MV-4-11 (cell line): ENCODE data around the gene FNDC3B.

Source experiments
- DNase-seq: peaks from one replicate; lab custom pipeline; 2025; lab: John Stamatoyannopoulos, UW

Gene FNDC3B

DNA sequence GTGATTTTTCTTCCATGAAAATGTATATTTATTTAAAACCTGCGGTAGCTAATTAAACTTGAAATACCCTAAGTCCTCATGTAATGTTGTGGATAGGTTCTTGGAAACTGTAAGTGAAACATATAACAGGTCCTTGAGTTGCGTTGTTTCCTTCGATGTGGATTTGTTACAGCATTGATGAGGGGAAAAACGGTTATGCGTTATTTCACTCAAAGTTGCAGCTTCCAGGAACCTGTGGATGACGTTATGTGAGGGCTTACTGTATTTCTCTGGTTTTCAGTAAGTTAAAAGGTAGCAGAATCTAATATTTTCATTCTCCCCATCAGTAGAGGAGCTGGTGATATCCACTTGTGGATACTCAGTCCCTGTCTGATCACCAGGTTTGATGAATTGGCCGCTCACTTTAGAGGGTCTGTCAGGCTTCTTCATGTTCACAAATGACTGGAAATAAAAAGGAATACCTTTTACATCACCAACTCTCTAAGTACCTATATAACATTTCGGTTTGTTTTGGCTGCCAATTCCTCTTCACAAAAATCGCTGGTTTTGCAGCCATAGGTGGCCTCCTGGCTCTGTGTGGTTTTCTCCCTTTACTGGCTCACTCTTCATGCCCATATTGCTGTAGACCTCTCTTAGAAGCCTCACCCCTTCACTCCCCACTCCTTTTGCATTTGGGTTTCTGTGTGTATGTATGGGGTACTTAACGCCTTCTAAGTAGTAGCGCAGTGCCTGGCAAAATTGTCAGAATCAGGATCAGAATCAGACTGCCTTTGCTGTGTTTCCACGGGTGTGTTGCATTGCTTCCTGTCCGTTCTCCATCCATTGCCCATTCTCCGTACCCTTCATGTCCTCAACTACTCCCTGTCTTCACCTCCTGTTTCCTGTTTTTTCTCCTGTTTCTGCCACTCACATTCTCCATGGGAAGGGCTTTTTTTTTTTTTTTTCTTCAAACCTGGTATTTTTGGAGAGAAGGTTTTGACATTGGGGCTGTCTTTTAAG is 112.6 kb downstream of the FNDC3B start:
- no peak for DNase-seq

DNA sequence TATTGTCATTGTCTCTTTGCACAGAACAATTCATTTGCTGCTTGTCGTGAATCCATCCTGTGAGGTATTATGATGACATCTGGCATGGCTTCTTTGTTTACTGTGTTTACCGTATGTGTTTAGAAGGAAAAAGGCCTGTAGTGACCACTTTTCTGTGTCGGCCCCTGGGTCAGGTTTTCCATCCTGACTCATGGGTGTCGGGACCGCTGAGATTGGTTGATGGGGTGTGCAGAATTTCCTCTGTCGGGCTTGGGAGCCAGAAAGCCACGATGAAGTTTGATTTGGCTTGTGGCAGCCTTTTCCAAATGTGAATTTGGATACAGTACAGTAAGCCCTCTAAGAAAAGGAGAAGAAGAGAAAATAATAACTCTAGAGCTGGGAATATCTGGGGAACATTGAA is 113.5 kb downstream of the FNDC3B start:
- no peak for DNase-seq

DNA sequence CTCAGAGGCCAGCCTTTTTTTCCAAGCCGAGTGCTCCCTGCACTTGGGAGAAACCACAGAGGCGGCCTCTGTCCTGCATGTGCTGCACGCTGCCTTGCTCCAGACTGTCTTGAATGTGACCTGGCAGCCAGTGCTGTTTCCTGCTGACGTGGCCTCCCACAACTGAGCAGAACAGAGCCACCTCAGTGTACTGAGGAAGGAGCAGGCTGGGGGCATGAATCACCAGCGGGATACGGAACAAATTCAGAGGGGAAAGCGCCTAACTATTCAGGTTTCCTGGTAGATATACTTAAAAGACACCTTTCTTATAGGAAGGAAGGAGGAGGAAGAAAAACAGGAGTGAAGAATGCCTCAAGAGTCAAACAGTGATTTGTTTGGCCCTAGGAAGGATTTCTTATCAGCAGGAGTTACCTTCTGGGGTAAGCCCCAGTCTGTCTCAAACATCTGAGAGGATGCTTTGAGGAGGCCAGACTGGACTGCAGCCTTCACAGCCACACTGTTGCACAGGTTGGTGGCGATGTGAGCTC is 114.0 kb downstream of the FNDC3B start:
- DNase-seq: peak; percentile 61

DNA sequence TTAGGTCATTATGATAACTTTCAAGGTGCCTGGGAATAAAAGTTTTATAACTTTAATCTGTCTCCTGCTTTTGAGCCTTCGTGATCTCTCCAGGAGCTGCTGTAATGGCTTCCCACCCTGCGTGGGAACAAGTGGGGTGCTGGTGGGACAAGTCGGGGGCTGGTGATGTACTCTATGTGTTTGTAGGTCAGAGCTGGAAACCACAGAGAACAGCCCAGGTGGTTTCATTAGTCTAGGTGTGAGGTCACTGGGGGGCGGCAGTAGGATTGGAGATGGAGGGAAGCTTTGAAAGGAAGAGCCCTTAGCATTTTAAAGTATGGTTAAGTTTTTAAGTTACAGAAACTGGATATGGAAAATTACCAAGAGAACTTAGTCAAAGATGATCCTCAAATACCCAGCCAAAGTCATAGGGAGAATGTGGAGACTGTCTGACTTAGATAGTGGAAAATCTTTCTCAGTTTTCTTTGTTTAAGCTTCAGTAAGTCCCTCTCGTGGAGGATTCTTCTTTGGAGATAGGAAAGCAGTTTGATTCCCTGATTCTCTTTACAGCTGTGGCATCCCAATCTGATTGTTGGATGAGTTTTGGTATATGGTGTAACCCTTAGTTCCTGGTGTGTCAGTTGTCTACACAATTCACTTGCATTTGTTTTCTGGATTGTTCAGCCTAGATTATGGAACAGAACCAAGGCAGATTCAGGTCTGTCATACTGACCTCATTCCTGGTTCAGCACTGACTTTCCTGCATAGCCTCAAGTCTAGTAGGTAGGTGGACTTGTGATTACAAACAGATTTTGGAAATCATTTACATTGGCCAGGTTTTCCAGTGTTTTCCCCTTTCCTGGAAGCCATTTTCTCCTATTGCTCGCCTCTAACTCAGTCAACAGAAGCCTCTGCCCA is 115.6 kb downstream of the FNDC3B start:
- DNase-seq: no peak

DNA sequence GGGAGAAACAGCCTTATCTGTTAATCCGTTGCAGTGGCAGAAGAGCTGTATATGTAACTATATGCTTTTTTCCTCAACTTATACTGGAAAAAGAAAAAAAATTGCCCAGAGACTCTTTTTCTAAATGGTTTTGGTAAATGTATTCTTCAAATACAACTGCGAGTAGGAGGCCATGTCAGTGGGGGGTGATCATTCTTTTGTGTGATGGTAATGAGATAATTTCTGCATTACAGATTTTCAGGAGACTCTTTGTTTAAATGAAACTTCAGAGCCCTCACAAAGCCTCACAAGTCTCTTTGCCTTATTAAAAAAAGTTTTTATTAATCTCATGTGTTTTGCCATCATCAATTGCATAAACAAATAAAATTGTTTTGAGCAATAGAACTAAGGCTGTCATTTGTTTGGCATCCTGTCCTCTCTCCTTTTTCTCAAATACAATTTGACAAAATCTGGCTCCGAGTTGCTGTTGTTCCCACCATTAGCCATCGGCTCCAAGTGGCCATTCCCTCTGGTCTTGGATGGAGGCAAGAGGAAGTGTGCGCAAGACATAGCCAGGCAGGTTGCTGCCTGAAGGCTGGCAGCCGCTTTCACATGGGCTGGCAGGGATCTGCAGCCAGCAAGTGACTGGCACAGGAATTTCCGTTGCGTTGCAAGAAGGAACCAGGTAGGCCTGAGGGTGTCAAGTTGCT is 116.7 kb downstream of the FNDC3B start:
- no peak for DNase-seq

DNA sequence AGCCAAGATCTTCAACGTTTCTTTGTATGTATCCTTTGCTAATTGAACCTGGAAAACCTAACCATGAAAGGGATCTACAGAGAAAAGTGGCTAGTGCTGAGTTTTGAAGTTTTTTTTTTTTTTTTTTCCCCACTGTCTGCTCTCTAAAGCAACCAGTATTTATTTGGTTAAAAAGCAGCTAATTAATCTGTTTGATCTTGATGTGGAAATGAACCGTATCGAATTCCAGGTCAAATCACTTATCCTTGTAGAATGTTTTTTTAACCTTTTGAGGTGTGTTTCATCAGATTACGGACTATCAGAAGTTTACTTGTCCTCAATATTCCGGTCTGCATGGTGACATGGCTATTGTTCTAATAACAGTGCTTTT is 117.2 kb downstream of the FNDC3B start:
- no peak for DNase-seq

DNA sequence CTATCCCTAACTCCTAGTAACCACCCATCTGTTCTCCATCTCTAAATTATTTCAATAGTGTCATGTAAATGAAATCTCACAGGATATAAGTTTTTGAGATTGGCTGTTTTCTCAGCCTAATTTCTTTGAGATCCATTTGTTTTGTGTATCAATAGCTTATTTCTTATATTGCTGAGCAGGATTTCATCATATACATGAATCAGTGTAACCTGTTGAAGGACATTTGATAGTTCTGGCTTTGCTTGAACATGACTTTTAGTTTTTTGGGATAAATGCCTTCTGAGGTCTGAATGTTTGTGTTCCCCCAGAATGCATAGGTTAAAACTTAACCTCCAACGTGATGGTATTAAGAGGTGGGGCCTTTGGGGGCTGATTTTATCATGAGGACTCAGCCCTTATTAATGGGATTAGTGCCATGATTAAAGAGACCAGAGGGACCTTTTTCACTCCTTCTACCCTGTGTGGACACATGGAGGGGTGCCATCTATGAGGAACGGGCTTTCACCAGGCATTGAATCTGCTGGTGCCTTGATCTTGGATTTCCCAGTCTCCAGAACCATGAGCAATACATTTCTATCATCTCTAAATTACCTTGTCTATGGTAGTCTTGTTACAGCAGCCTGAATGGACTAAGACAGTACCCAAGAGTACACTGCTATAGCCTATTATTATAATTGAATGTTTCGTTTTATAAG is 118.3 kb downstream of the FNDC3B start:
- DNase-seq: no peak

DNA sequence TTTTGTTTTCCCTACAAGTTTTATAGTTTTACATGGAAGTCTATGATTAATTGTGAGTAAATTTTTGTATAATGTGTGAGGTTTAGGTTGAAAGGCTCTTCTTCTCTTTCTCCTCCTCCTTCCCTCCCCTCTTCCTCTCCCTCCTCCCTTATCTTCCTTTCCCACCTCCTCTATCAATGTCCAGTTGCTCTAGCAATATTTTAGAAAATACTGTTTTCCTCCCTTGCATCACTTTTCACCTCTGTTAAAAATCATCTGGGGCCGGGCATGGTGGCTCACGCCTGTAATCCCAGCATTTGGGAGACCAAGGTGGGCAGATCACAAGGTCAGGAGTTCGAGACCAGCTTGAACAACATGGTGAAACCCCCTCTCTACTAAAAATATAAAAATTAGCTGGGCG is 119.4 kb downstream of the FNDC3B start:
- no peak for DNase-seq

DNA sequence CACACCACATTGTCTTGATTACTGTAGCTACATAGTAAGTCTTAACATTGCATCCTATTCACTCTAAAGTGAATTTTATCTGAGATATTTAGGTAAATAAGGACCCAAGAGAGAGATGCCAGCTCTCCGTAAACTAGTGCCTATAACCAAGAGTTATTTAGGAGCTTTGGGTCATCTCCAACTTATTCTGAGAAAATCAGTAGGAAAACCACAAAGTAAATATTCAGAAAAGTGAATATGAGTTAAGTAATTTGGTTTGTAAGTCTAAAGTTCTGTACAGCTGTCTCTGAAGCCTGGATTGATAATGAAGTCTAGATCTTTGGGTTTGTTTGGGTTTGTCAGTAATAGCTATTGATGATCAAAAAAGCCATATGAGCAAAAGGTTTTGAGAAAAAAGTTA is 120.0 kb downstream of the FNDC3B start:
- no peak for DNase-seq

DNA sequence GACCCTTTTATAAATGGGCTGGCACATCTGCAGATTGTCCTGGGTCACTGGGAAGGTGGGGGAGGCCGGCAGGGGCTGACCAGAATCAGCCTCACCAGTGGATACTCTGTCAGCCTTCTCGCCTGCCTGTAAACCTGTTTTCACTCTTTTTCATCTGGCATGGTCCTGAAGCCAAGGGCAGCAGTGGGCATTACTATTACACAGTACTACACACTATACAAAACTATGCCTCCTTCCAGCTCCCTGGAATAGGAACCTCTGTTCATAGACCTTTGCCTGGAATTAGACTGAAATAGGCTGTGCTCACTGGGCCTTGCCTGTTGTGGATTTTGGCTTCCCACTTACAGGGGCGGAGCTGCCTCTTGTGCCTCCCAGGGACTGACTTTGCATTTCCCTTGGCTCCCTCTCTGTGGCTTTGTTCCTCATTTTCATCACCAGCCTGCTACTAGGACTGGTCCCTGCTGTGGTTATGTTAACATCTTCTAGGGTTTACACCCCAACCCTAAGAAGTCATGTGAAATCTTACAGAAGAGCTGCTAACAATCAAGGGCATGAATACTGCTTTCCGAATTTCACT is 120.7 kb downstream of the FNDC3B start:
- peak; percentile 86 for DNase-seq

DNA sequence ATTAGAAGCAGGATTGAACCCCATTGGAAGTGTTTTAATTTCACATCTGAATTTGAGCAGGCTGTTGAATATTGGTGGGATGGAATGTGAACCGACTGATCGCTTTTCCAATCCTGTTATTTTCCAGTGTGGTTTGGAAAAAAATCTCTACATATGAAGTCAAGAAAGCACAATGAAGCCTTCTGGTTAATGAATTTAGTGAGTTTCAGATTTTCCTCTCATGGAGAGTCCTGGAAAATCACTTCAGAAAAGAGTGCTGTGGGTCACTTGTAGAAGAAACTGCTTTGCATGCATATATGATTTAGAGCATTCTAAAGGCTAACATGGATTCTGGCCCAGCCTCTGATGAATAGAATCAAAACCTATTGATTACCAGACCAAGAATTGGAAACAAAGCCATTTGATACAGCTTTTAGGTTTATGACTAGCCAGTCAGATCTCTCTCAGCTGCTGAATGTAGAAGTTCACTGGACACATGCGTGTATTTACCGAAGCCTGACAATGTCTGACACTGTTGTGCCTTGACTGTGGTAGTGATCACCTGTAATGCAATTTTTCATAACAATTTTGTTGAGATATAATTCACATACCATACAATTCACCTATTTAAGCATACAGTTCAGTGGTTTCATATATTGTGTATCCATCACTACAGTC is 121.9 kb downstream of the FNDC3B start:
- no peak for DNase-seq

DNA sequence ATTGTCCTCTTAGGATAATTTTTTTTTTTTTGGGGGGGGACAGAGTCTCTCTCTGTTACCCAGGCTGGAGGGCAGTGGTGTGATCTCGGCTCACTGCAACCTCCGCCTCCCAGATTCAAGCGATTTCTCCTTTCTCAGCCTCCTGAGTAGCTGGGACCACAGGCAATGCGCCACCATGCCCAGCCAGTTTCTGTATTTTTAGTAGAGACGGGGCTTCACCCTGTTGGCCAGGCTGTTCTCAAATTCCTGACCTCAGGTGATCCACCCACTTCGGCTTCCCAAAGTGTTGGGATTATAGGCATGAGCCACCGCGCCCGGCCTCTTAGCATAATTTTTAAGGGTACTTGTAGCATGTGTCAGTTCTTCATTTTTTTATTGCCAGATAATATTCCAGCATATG is 122.6 kb downstream of the FNDC3B start:
- no peak for DNase-seq

DNA sequence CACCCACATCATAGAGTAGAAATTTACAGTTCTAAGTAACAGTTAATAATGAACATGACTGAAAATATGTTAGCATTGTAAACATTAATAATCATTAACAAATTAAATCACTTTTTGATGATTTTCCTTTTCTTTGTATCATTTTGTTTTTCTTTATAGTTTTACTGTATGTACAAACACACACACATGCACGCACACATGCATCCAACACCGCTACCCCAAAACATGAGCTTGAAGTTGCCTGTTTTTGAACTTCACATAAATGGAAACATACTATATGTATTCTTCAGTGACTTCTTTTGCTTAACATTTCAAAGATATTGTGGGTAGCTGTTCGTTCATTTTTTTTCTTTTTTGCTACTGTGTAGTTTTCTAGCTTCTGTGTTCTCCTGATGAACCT is 123.9 kb downstream of the FNDC3B start:
- DNase-seq: no peak

DNA sequence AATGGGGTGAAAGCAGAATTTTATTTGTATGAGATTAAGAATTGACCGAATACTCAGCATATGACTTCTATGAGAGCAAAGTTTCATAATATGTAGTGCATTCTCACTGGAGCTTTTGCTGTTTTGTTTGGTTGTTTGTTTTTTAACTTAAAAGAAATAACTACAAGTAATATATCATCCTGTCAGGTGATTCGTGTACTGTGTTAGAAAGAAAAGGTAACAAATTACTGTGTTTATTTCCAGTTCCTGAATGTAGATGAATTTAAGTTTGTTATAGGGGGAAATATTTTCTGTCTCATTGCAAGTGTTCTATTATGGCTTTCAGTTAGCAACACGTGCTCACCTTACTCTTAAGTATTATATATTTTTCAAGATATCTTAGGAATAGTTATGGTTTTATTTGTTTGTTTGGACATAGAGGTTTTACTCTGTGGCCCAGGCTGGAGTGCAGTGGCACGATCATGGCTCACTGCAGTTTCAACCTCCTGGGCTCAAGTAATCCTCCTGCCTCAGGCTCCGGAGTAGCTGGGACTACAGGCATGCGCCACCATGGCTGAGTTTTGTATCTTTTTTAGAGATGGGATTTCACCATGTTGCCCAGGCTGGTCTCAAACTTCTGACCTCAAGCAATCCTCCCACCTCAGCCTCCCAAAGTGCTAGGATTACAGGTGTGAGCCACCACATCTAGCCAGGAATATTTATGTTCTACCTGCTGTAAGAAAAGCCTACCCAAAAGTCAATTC is 125.4 kb downstream of the FNDC3B start:
- no peak for DNase-seq

DNA sequence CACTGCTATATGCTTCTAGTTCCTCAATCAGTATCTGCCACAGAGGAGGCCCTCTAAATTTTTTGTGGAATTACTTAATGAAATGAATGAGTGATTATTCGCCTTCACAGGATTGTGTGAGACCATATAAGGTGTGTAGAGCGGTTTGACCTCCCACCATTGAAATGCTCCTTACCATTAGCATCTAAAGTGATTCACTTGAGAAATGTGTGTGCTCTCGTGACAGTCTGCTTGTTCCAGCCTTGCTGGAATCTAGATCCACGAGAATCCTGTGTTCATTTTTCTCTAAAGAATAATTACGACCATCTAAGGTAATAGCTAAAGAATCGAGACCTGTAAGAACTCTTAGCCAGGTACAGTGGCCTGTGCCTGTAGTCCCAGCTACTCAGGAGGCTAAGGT is 126.9 kb downstream of the FNDC3B start:
- no peak for DNase-seq

DNA sequence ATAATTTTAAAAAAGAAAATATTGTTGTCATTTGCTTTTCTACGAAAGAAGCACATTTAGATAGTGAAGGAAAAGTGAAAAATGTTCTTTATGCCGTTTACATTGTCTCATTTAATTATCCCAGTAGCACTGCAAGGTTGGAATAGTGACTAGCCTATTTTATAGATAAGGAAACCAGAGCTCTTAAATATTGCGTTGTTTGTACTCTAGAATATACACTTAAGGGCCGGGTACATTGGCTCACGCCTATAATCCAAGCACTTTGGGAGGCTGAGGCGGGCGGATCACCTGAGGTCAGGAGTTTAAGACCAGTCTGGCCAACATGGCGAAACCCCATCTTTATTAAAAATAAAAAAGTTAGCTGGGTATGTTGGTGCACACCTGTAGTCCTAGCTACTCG is 127.5 kb downstream of the FNDC3B start:
- DNase-seq: no peak

DNA sequence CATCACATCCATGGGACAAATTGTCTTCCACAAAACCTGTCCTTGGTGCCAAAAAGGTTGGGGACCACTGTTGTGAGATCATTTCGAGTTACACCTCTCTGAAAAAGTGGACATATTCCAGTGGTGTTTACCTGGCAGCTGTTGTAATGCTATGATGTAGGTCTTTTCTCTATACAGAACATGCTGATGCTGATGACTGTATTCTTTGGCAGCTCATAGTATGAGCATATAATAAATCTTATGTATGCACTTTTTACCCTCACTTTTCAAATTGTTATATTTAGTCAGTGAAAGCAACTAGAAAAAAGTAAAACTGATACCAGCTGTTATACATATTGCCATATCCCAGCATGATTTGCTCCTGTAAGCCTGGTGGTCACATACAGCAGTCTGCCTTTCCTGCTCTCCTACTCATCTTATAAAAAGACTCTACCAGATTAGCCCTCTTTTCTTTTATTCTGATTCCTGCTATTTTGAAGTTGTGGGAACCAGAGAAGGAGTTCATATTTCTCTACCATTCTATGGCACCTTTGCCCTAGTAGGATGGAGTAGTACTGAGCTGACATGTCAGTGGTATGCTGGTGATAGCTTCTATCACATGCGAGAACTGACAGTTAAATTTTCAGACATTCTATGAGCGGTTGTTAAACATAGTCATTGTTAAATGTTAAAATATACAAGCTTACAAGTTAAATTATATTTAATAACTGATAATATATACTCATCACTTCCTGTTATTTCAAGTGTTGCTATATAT is 128.7 kb downstream of the FNDC3B start:
- no peak for DNase-seq

DNA sequence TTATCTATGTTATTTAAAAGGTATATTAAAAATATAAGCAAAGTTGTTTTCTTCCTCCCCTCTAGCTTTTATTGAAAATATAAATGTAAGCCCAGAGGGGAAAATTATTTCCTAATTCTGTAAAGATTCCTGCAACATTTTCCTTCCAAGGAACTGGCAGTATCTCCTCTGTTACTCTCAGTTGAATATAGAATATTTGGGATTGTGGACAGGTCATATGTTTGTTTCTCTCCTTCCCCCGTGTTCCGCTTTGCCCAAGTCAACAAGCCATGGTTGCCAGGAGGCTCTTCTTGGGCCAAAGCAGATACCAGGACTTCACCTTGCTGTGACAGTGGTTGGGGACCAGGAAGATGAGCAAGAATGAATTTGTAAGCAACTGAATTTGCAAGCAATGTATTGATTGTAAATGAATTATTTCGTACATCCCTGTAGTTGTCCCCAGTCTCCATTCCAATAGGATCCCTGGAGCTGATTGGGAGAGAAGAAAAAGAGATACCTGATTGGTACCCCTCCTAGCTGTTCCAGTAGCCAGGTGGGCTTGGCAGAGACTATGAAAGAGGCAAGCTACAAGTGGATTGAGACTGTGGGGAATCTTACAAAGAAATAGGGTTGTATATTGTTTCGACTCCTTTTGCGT is 130.8 kb downstream of the FNDC3B start:
- no peak for DNase-seq

DNA sequence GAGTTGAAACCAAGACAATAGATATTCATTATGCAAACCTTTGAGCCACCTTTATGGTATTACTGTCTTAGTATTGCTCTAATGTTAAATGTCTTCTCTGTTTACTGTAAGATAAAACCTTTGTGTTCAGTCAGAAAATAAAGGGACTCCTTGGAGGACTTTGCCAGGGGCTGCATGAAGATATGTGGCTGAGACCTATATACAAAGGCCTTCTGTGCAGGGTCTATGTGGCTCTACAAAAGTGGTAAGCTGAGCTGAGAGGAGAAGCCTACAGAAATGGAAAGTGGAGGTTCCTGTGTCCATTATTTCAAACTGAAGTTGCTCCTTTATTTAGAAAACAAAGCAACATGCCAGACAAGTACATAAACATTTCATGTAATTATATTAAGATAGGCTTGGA is 131.5 kb downstream of the FNDC3B start:
- DNase-seq: no peak
